Thoracic aorta (tissue), 2 donors: ENCODE data around the gene TTC7B. TPM values are rescaled to one million over a fixed set of nuclear protein-coding genes. Genes with fewer than 3 reads are reported as not detected.
A peak's percentile ranks its signal among the peaks of the same experiment; 100 is the strongest.
"Not testable (repeated sequence)": the region's sequence is repeated elsewhere in the genome, so short reads cannot be mapped to it uniquely, and the experiment has no call there.

Experiments used
- ATAC-seq: fragments of 150-250 bp; one replicate; pipeline ENCODE4 v1.8.0; 2017; ENCODE audit warnings: low read depth; ENCODE audit not compliant: insufficient number of reproducible peaks, low FRiP score
- DNase-seq: peaks from one replicate; pipeline ENCODE4 v3.0.0-alpha.2; 2020; ENCODE audit warnings: low spot score
- H3K27ac ChIP-seq, 2 donors: fragments of 200-600 bp; sonication (generic); 1 replicate in 1 of 2; 2 replicates in 1 of 2; pipeline ENCODE4 v1.5.1; 2016; ENCODE audit warnings: mild to moderate bottlenecking in 2 of 2, moderate library complexity in 2 of 2
- H3K27me3 ChIP-seq: fragments of 200-600 bp; sonication (generic); replicated peaks from 2 replicates; pipeline ENCODE4 v1.6.0; 2016; ENCODE audit warnings: mild to moderate bottlenecking; ENCODE audit not compliant: insufficient read depth
- H3K36me3 ChIP-seq: fragments of 200-600 bp; sonication (generic); one replicate; pipeline ENCODE4 v1.5.1; 2016
- H3K4me1 ChIP-seq, 2 donors: fragments of 200-600 bp; sonication (generic); 1 replicate in 1 of 2; 2 replicates in 1 of 2; pipeline versions ENCODE4 v1.5.1 to v1.6.0; 2016; ENCODE audit warnings: low read depth in 2 of 2, mild to moderate bottlenecking in 1 of 2; ENCODE audit not compliant: control insufficient read depth in 1 of 2
- H3K4me3 ChIP-seq: fragments of 200-600 bp; sonication (generic); 2 replicates; pipeline ENCODE4 v1.5.1; 2016; ENCODE audit warnings: mild to moderate bottlenecking
- H3K9me3 ChIP-seq: fragments of 200-600 bp; sonication (generic); 2 replicates; pipeline ENCODE4 v1.5.1; 2016
- total RNA-seq, 2 donors: library from RNA; depleted of rRNA; stranded (reverse); fragments of >200 nt; gene quantifications; one replicate each; pipeline versions ENCODE4 v1.1.0 to v1.2.3, GENCODE V29; 2016
- TF ChIP-seq, protein P1 (sequence below): fragments of 200-600 bp; sonication (generic); IDR thresholded peaks from one replicate; pipeline ENCODE4 v1.5.1; 2019; ENCODE audit warnings: antibody characterized with exemption

The TTC7B gene, protein sequence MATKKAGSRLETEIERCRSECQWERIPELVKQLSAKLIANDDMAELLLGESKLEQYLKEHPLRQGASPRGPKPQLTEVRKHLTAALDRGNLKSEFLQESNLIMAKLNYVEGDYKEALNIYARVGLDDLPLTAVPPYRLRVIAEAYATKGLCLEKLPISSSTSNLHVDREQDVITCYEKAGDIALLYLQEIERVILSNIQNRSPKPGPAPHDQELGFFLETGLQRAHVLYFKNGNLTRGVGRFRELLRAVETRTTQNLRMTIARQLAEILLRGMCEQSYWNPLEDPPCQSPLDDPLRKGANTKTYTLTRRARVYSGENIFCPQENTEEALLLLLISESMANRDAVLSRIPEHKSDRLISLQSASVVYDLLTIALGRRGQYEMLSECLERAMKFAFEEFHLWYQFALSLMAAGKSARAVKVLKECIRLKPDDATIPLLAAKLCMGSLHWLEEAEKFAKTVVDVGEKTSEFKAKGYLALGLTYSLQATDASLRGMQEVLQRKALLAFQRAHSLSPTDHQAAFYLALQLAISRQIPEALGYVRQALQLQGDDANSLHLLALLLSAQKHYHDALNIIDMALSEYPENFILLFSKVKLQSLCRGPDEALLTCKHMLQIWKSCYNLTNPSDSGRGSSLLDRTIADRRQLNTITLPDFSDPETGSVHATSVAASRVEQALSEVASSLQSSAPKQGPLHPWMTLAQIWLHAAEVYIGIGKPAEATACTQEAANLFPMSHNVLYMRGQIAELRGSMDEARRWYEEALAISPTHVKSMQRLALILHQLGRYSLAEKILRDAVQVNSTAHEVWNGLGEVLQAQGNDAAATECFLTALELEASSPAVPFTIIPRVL
- 10 to 100 TPM; 38.9 to 56.3 TPM for total RNA-seq

DNA sequence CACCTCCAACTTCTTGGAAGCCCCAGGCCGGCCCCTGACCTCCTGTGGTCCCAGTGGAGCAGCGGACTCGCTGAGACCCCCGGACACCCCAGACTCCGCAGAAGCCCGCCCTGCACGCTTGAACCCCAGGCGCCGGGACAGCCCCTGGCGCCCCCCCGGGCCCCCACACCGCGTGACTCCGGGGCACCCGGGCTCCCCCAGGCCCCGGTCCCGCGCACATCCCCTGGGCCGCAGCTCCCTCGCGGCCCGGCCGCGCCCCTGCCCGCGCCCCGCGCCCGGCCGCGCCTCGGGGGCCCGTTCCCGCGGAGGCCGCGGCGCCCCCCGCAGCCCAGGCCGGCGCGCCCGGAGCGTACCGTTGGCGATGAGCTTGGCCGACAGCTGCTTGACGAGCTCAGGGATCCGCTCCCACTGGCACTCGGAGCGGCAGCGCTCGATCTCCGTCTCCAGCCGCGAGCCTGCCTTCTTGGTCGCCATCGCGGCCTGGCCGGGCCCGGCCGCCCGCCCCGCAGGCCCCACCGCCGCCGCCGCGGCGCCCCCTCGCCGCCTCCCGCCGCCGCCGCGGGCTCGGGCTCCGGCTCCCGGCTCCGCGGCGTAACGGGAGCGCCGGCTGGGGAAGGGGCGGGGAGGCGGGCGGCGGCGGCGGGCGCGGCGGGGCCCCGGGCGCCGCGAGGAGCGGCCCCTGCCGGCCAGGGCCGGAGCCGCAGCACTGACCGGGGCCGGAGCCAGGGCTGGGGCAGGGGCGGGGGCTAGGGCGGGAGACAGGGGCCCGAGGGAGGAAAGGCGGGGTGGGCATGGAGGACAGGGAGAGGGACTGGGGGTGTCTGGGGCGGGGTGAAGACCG, at the start of gene TTC7B:
TTC7B (minus strand) TSS at position 609 of the 841 bp plus-strand sequence; CDS start at position 474, 135 bp downstream.
- H3K27ac ChIP-seq = no peak within 1 kb of the TSS
- H3K27me3 ChIP-seq = no peaks in the 10 kb centered on the region
- ATAC-seq (peak; percentile 72), DNase-seq (no peak)
- peaks cover 3 to 18% of the 10 kb centered on the region in 2 donors for H3K4me1 ChIP-seq
- no peaks in the 10 kb centered on the region for H3K36me3 ChIP-seq
- H3K4me3 ChIP-seq = peak within 1 kb of the TSS; percentile 85
- H3K9me3 ChIP-seq = no peaks in the 10 kb centered on the region
- TF ChIP-seq, protein P1, sequence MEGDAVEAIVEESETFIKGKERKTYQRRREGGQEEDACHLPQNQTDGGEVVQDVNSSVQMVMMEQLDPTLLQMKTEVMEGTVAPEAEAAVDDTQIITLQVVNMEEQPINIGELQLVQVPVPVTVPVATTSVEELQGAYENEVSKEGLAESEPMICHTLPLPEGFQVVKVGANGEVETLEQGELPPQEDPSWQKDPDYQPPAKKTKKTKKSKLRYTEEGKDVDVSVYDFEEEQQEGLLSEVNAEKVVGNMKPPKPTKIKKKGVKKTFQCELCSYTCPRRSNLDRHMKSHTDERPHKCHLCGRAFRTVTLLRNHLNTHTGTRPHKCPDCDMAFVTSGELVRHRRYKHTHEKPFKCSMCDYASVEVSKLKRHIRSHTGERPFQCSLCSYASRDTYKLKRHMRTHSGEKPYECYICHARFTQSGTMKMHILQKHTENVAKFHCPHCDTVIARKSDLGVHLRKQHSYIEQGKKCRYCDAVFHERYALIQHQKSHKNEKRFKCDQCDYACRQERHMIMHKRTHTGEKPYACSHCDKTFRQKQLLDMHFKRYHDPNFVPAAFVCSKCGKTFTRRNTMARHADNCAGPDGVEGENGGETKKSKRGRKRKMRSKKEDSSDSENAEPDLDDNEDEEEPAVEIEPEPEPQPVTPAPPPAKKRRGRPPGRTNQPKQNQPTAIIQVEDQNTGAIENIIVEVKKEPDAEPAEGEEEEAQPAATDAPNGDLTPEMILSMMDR = peak; percentile 30

DNA sequence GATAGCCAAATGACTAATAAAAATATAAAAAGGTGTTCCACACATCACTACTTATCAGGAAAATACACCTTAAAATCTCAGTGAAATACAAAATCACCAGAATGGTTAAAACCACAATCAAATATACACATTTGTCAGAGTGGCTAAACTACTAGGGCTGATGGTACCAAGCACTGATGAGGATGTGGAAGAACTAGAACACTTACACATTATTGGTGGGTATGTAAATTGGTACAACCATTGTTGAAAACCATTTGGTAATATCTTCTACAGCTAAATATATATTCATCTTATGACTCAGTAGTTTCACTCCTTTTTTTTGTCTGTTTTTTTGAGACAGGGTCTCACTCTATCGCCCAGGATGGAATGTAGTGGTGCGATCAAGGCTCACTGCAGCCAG, 48.5 kb upstream of the TTC7B start:
- H3K36me3 ChIP-seq = no peaks in the 10 kb centered on the region
- ATAC-seq (no peak), DNase-seq (no peak)
- no peak overlapping the region for H3K4me3 ChIP-seq
- H3K4me1 ChIP-seq = peaks cover 0 to 13% of the 10 kb centered on the region in 2 donors
- no peaks in the 10 kb centered on the region for H3K9me3 ChIP-seq
- H3K27ac ChIP-seq = no peak overlapping the region
- TF ChIP-seq, protein P1 = no peak
- H3K27me3 ChIP-seq = no peaks in the 10 kb centered on the region

DNA sequence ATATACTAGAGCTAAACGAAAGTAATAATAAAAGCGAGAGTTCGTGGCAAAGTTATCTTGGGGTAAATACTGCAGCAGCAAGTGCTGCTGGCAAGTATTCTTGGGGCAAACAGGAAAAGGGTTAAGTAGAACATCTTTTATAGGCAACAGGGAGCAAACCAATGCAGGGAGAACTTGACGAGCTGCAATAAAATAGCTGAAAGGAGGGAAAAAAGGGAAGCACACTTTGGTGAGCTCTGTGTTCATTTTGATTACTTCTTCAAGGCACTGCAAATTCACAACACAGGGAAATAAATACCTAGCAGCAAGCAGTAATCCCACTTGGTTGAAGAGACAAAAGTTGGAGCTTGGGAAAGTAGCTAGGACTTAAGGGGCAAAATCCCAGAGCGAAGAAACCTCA, 42.3 kb upstream of the TTC7B start:
- no peaks in the 10 kb centered on the region for H3K36me3 ChIP-seq
- H3K4me3 ChIP-seq = no peak overlapping the region
- DNase-seq = no peak
- TF ChIP-seq, protein P1 = no peak
- no peaks in the 10 kb centered on the region for H3K27me3 ChIP-seq
- ATAC-seq = no peak
- H3K9me3 ChIP-seq = no peaks in the 10 kb centered on the region
- no peak overlapping the region for H3K27ac ChIP-seq
- H3K4me1 ChIP-seq = no peaks in the 10 kb centered on the region

DNA sequence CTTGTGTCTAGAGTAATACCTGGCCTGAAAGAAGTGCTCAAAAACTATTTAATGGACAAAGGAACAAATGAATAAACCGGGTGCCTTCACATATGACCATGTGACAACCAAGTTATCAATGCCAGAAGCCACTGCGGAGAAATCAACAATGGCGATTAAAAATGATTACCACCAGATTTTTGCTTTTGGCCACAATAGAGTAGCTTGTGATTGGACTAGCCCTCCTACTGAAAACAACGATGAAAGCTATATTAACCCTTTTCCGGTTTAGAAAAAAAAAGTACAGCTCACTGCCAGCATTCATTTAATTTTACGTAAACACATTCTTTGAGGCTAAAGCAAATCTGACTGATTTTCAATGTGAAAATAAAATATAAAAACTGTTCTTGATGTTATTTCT, 41.6 kb upstream of the TTC7B start:
- ATAC-seq (no peak), DNase-seq (no peak)
- H3K4me1 ChIP-seq = no peaks in the 10 kb centered on the region
- no peaks in the 10 kb centered on the region for H3K27me3 ChIP-seq
- TF ChIP-seq, protein P1 = no peak
- H3K9me3 ChIP-seq = no peaks in the 10 kb centered on the region
- H3K27ac ChIP-seq = no peak overlapping the region
- no peak overlapping the region for H3K4me3 ChIP-seq
- no peaks in the 10 kb centered on the region for H3K36me3 ChIP-seq

DNA sequence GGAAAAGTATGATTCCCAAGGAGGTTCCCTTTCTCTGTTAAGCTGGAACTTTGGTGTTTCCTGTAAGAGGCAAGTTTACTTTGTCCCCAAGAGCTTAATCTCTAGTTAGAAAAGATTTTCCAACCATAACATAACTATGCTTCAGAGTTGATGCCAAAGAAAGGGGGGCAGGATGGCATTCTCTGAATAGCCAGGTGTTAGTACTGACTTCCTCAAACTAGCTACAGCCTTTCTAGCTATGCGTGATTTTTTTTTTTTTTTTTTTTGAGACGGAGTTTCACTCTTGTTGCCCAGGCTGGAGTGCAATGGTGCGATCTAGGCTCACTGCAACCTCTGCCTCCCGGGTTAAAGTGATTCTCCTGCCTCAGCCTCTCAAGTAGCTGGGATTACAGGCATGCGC, 39.9 kb upstream of the TTC7B start:
- not testable (repeated sequence) for H3K4me3 ChIP-seq, H3K27ac ChIP-seq, H3K4me1 ChIP-seq, DNase-seq, H3K27me3 ChIP-seq, H3K9me3 ChIP-seq, H3K36me3 ChIP-seq, ATAC-seq
